ENCODE results near the gene SMC5. TPM values are rescaled to one million over a fixed set of nuclear protein-coding genes. Genes with fewer than 3 reads are reported as not detected.

SMC5 gene
- total and polyA plus RNA-seq, 2 donors (not counting 1 experiment from before 2014, with no cell fraction given) = 8.9 to 82.1 TPM

- Histone ChIP-seq H3K36me3 (replicated peaks in 1 of 2; ENCODE audit: control extremely low read depth in 1 of 2, control insufficient read depth in 1 of 2, extremely low read depth in 1 of 2, insufficient read depth in 2 of 2, low read length in 1 of 2) (peaks cover 0 to 20% of the 10 kb centered on the region in 2 experiments), H3K9ac (ENCODE audit: low read length) (no peak overlapping the region), H3K4me1 (ENCODE audit: control insufficient read depth in 2 of 2, insufficient read depth in 2 of 2, low read length in 2 of 2) (peaks cover 2 to 3% of the 10 kb centered on the region in 2 donors), H2AFZ (ENCODE audit: insufficient read depth, low read depth, low read length, poor library complexity, severe bottlenecking) (no peak overlapping the region), H3K4me2 (replicated peaks; ENCODE audit: low read depth, low read length, poor library complexity, severe bottlenecking) (no peak overlapping the region), H4K20me1 (ENCODE audit: control insufficient read depth, insufficient read depth, low read length, poor library complexity, severe bottlenecking) (peaks cover 50% of the 10 kb centered on the region), H3K27me3 (replicated peaks in 1 of 4; ENCODE audit: control extremely low read depth in 1 of 4, control insufficient read depth in 3 of 4, insufficient read depth in 4 of 4, low read length in 3 of 4) (no peaks in the 10 kb centered on the region), H3K79me2 (ENCODE audit: control insufficient read depth, insufficient read depth, low read length) (peaks cover 53% of the 10 kb centered on the region), H3K27ac (ENCODE audit: low read length in 2 of 2) (no peak overlapping the region), H3K4me3 (ENCODE audit: control extremely low read depth in 1 of 5, extremely low read depth in 1 of 5, insufficient read depth in 1 of 5, low read depth in 2 of 5, low read length in 4 of 5) (no peak overlapping the region), H3K9me3 (ENCODE audit: control extremely low read depth in 1 of 3, control insufficient read depth in 2 of 3, insufficient read depth in 1 of 3, low read length in 2 of 3) (no peaks in the 10 kb centered on the region)
- peaks cover 32% of the 10 kb centered on the region for H3K4me1 Mint-ChIP-seq
- CTCF ChIA-PET = interaction anchor here (2.0 kb wide), 1 partner anchor 214 kb away, joined by 6 read pairs; no protein-coding TSS in a partner anchor
- no peaks in the 10 kb centered on the region for H3K9me3 Mint-ChIP-seq (ENCODE audit: insufficient read depth)
- no peak for ATAC-seq (ENCODE audit: low read depth)
- POLR2A ChIA-PET = no interaction called here
- H3K4me3 Mint-ChIP-seq = no peak overlapping the region
- TF ChIP-seq CTCF (IDR thresholded peaks at IDR 0.05) (no peak), EZH2 (IDR thresholded peaks at IDR 0.05; ENCODE audit: borderline replicate concordance, insufficient read depth, low read depth, low read length, poor library complexity, severe bottlenecking) (no peak)
- no peaks in the 10 kb centered on the region for H3K27me3 Mint-ChIP-seq
- intact Hi-C loops (cut with micrococcal nuclease) = no loop called here
- WGBS (ENCODE audit: insufficient coverage) = 98% methylated on average over 22 of the region's 23 CpGs
- DNase-seq = no peak
- H3K27ac Mint-ChIP-seq = no peak overlapping the region
Measured at GRCh38 chr9:70387663-70388062, 128.9 kb downstream of the SMC5 start.

GRCh38 chr9:70389188-70389587 is 130.4 kb downstream of the SMC5 start:
- no peaks in the 10 kb centered on the region for H3K27me3 Mint-ChIP-seq
- ATAC-seq (ENCODE audit: low read depth) (no peak), DNase-seq (no peak)
- 94% methylated on average over 3 of the region's 3 CpGs for WGBS (ENCODE audit: insufficient coverage)
- no peak overlapping the region for H3K4me3 ChIP-seq (ENCODE audit: control extremely low read depth in 1 of 5, extremely low read depth in 1 of 5, insufficient read depth in 1 of 5, low read depth in 2 of 5, low read length in 4 of 5)
- no peaks in the 10 kb centered on the region for H3K9me3 Mint-ChIP-seq (ENCODE audit: insufficient read depth)
- CTCF ChIA-PET = interaction anchor here (1.8 to 2.0 kb wide), 3 partner anchors 16 to 213 kb away, joined by 4 to 6 read pairs (median 6); no protein-coding TSS in a partner anchor
- H3K36me3 ChIP-seq (replicated peaks in 1 of 2; ENCODE audit: control extremely low read depth in 1 of 2, control insufficient read depth in 1 of 2, extremely low read depth in 1 of 2, insufficient read depth in 2 of 2, low read length in 1 of 2) = peaks cover 0 to 14% of the 10 kb centered on the region in 2 experiments
- peaks cover 9 to 11% of the 10 kb centered on the region in 2 donors for H3K4me1 ChIP-seq (ENCODE audit: control insufficient read depth in 2 of 2, insufficient read depth in 2 of 2, low read length in 2 of 2)
- H3K27ac ChIP-seq (ENCODE audit: low read length in 2 of 2) = no peak overlapping the region
- H3K4me2 ChIP-seq (replicated peaks; ENCODE audit: low read depth, low read length, poor library complexity, severe bottlenecking) = no peak overlapping the region
- H3K79me2 ChIP-seq (ENCODE audit: control insufficient read depth, insufficient read depth, low read length) = peaks cover 68% of the 10 kb centered on the region
- POLR2A ChIA-PET = no interaction called here
- no peak overlapping the region for H3K4me3 Mint-ChIP-seq
- no peak overlapping the region for H3K9ac ChIP-seq (ENCODE audit: low read length)
- peaks cover 63% of the 10 kb centered on the region for H4K20me1 ChIP-seq (ENCODE audit: control insufficient read depth, insufficient read depth, low read length, poor library complexity, severe bottlenecking)
- intact Hi-C loops (cut with micrococcal nuclease) = no loop called here
- no peak overlapping the region for H3K27ac Mint-ChIP-seq
- no peaks in the 10 kb centered on the region for H3K9me3 ChIP-seq (ENCODE audit: control extremely low read depth in 1 of 3, control insufficient read depth in 2 of 3, insufficient read depth in 1 of 3, low read length in 2 of 3)
- H3K4me1 Mint-ChIP-seq = peaks cover 42% of the 10 kb centered on the region
- no peaks in the 10 kb centered on the region for H3K27me3 ChIP-seq (replicated peaks in 1 of 4; ENCODE audit: control extremely low read depth in 1 of 4, control insufficient read depth in 3 of 4, insufficient read depth in 4 of 4, low read length in 3 of 4)
- no peak overlapping the region for H2AFZ ChIP-seq (ENCODE audit: insufficient read depth, low read depth, low read length, poor library complexity, severe bottlenecking)
- no peak for TF ChIP-seq CTCF (IDR thresholded peaks at IDR 0.05)
- no peak for TF ChIP-seq EZH2 (IDR thresholded peaks at IDR 0.05; ENCODE audit: borderline replicate concordance, insufficient read depth, low read depth, low read length, poor library complexity, severe bottlenecking)
